Fibroblast of villous mesenchyme (primary cell): Measurements from ENCODE around the gene PPP4R3A. TPM values are rescaled to one million over a fixed set of nuclear protein-coding genes. Genes with fewer than 3 reads are reported as not detected.

Source experiments
- DNase-seq: peaks from one replicate; pipeline ENCODE4 v3.0.0-alpha.2; 2010; ENCODE audit warnings: low read depth
- H3K4me3 ChIP-seq: 2 replicates; pipeline ENCODE4 v1.5.1; 2011; ENCODE audit warnings: low read depth, mild to moderate bottlenecking, low read length
- total RNA-seq: library from RNA; depleted of rRNA; stranded (reverse); fragments of >200 nt; gene quantifications from 2 replicates; pipeline ENCODE4 v1.2.3, GENCODE V29; 2012
- TF ChIP-seq, protein P1 (sequence below): IDR thresholded peaks from 2 replicates; pipeline ENCODE4 v1.5.1; 2012; ENCODE audit warnings: low read depth, mild to moderate bottlenecking, low read length; ENCODE audit not compliant: insufficient read depth

The PPP4R3A gene
- total RNA-seq, 1 donor: 65.2 TPM

DNA sequence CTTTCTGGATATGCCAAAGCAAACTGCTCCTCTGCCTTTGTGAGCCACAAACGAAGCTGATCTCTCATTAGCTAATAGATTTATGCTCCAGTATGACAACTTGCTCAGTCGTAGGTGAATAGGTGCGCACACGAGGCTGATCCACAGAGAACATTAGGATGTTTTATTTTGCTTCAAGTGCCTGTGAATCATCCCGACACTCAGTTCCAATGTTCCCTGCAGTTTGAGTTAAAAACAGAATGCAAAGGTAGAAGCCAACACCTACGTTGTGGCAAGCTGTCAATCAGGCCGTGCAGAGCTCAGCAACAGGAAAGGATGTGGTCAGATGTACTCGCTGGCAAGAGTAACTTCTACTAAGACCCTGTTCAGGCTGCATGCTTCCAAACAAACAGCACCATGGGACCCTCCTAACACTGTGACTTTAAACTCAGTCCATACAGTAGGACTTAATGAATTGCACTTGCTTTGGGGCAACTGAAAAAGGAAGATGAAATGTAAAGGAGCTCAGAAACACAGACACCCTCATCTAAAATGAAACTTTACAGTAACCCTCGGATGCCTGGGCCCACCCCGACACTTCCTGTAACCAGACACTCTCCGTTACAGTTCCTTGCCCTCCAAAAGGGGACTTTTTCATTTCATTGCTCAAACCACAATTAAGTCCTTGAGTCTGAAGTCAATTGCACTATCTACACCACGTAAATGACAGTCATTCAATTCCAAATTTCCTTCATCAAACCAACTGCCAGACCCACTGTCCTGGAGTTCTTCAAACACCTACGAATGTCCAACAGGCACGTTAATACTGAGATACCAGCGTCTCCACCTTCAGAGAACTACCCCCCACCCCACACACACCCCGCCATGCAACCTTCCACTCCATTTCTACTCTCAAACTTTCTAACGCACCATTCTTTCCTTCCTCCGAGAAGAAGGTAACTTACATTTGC, 94.0 kb downstream of the PPP4R3A start:
- no peak for DNase-seq
- TF ChIP-seq, protein P1, sequence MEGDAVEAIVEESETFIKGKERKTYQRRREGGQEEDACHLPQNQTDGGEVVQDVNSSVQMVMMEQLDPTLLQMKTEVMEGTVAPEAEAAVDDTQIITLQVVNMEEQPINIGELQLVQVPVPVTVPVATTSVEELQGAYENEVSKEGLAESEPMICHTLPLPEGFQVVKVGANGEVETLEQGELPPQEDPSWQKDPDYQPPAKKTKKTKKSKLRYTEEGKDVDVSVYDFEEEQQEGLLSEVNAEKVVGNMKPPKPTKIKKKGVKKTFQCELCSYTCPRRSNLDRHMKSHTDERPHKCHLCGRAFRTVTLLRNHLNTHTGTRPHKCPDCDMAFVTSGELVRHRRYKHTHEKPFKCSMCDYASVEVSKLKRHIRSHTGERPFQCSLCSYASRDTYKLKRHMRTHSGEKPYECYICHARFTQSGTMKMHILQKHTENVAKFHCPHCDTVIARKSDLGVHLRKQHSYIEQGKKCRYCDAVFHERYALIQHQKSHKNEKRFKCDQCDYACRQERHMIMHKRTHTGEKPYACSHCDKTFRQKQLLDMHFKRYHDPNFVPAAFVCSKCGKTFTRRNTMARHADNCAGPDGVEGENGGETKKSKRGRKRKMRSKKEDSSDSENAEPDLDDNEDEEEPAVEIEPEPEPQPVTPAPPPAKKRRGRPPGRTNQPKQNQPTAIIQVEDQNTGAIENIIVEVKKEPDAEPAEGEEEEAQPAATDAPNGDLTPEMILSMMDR: no peak
- no peak overlapping the region for H3K4me3 ChIP-seq

DNA sequence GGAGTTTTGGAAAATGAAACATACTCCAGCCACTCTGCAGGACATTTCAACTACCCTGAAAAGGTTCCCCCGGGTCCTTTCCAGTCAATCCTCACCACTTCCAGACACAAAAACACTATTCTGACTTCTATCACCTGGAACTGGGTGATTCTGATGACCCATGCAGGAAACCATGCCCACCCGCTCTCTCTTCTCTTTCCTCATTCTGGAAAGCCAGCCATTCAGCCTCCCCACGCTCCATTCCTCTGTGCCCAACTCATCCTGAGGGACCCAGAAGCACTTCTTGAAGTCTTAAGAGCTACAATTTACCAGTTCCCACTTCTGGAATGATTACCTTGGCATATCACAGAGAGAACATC, 95.7 kb downstream of the PPP4R3A start:
- TF ChIP-seq, protein P1: no peak
- no peak overlapping the region for H3K4me3 ChIP-seq
- no peak for DNase-seq

DNA sequence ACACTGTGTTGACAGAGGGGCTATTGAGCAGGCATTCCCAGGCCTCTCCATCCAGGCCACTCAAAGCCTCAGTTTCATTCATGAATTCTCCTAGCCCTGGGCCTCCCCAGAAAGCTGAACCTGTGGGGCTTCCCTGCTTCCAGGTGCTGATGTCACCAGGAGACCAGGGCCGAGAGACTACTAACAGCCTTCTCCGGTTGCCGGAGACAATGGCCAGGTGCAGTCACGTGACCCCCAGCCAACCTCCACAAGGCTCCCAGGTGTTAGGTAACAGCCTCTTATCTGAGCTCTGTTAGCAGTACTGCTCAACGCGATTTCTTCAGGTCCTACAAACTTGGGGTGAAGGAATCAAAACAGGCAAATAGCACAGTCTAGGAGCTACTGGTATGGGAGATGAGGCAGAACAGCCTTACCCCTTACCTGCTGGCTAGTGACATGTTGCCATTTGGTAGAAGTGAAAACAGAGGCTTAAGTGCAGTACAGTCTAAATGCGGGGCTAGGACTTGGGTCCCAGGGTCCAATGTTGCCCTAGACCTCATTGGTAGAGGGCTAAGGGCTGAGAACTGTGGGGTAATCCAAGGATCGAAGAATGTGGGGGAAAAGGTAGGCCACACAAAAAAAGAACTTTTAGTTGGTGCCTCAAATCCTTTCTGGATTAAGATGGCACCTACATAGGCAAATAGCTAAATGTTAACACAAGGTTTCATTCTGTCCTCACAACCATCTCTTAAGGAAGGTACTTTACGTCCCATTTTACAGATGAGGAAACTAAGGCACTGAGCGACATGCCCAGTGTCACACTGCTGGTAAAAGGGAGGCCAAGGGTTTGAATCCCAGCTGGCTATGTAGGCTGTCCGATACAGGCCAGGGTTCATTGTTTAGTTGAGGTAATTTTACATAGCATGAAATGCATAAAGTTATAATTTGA, 96.3 kb downstream of the PPP4R3A start:
- no peak for DNase-seq
- no peak overlapping the region for H3K4me3 ChIP-seq

DNA sequence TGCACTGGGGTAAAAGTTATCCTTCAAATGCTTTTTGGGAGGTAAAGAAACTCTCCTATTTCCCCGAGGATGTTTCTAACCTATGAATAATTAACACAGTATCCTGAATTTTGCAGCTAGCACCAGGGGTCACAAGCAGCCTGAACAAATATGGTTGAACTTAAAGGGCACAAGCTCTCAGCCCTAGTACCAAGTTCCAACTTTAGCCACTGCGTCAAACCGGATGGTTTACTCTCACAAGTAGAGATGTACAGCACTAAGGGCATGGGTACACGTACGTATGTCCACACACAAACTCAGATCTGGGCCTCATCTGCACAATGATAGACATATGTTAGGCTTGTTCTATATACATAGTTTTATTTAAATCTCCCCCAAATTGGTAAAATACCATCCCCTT, 97.2 kb downstream of the PPP4R3A start:
- no peak overlapping the region for H3K4me3 ChIP-seq
- TF ChIP-seq, protein P1: no peak
- no peak for DNase-seq

More for the DNA sequence above, 96.3 kb downstream of the PPP4R3A start:
- TF ChIP-seq, protein P1: no peak

DNA sequence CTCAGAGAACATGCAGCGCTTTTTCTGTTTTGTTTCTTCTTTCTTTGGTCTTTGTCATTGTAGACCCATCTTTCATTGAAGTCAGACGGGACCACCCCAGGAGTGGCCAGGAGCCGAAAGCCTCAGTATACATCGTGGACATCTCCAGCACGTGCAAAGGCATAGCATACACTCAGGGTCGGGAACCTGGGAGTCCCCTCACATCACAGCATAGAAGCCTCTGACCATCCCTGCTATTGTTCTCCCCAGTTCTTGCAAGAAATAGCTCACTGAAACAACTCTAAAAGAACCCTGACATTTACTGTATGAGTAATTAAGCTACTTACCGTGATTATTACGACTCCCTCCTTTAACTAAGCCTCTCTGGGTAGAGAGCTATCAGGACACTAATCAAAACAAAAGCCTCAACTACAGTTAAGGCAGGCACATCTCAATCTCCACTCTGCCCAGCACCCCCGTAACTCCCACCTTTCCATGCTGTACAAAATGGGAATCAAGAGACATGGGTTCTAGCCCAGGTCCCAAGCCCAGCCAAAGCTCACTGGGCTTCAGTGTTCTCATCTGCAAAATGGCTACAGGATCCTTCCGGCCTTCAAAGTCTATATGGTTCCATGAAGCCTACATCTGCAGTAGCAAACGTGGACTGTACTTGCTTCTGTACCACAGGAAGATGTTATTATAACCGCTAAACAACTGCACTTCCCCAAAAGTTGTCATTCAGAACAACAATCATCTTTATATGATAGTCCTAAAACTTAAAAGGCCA, 99.2 kb downstream of the PPP4R3A start:
- no peak overlapping the region for H3K4me3 ChIP-seq
- no peak for DNase-seq
- TF ChIP-seq, protein P1: no peak
